ENCODE results near the gene MGA. TPM values are rescaled to one million over a fixed set of nuclear protein-coding genes. Genes with fewer than 3 reads are reported as not detected.
"Not testable (repeated sequence)": the region's sequence is repeated elsewhere in the genome, so short reads cannot be mapped to it uniquely, and the experiment has no call there.

MGA gene
- total and polyA plus RNA-seq, 2 donors (not counting 1 experiment from before 2014, with no cell fraction given): 6.5 to 33.7 TPM

DNA sequence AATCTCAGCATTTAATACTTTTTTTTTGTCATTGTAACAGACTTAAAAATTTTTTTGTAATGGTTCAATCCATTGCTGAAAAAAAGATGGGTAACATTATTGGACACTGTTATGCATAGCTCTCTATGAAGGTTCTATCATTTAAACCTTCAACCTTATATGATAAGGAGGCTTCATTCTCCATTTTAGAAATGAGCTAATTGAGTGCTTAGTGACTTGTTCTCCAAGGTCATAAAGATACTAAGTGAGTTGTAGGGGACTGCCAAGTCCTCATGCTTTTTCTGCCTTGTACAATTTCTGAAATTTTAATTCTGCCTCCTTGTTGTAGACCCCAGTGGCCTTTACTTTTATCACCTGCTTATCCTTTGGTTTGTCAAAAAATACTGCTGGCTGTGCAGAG lies 56.7 kb downstream of the MGA start:
- Histone ChIP-seq H3K36me3 (ENCODE audit: control insufficient read depth, insufficient read depth, low read length) (no peaks in the 10 kb centered on the region), H3K4me2 (ENCODE audit: extremely low read depth, insufficient read depth, low read length) (no peak overlapping the region), H4K20me1 (ENCODE audit: control insufficient read depth, extremely low read depth, insufficient read depth, low read length) (no peaks in the 10 kb centered on the region), H3K9me3 (ENCODE audit: control insufficient read depth, insufficient read depth, low read depth, low read length) (no peaks in the 10 kb centered on the region), H2AFZ (ENCODE audit: low read length) (no peak overlapping the region), H3K9ac (ENCODE audit: insufficient read depth, low read length) (no peak overlapping the region), H3K79me2 (ENCODE audit: control insufficient read depth, insufficient read depth, low read length) (no peaks in the 10 kb centered on the region), H3K27me3 (ENCODE audit: control insufficient read depth, insufficient read depth, low read length) (no peaks in the 10 kb centered on the region), H3K4me3 (replicated peaks in 1 of 4; ENCODE audit: control extremely low read depth in 1 of 4, insufficient read depth in 1 of 4, low read depth in 3 of 4, low read length in 4 of 4) (no peak overlapping the region), H3K4me1 (ENCODE audit: control insufficient read depth, extremely low read depth, insufficient read depth, low read length) (no peaks in the 10 kb centered on the region), H3K27ac (ENCODE audit: insufficient read depth, low read length) (no peak overlapping the region)
- TF ChIP-seq, protein P1, sequence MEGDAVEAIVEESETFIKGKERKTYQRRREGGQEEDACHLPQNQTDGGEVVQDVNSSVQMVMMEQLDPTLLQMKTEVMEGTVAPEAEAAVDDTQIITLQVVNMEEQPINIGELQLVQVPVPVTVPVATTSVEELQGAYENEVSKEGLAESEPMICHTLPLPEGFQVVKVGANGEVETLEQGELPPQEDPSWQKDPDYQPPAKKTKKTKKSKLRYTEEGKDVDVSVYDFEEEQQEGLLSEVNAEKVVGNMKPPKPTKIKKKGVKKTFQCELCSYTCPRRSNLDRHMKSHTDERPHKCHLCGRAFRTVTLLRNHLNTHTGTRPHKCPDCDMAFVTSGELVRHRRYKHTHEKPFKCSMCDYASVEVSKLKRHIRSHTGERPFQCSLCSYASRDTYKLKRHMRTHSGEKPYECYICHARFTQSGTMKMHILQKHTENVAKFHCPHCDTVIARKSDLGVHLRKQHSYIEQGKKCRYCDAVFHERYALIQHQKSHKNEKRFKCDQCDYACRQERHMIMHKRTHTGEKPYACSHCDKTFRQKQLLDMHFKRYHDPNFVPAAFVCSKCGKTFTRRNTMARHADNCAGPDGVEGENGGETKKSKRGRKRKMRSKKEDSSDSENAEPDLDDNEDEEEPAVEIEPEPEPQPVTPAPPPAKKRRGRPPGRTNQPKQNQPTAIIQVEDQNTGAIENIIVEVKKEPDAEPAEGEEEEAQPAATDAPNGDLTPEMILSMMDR (conservative IDR thresholded peaks at IDR 0.05 in 1 of 2, IDR thresholded peaks at IDR 0.05 in 1 of 2; ENCODE audit: low read depth in 1 of 2, low read length in 2 of 2): no peak
- TF ChIP-seq EZH2 (IDR thresholded peaks at IDR 0.05; ENCODE audit: low read length, missing control alignments): no peak
- DNase-seq (ENCODE audit: low read depth in 2 of 2): no peak

DNA sequence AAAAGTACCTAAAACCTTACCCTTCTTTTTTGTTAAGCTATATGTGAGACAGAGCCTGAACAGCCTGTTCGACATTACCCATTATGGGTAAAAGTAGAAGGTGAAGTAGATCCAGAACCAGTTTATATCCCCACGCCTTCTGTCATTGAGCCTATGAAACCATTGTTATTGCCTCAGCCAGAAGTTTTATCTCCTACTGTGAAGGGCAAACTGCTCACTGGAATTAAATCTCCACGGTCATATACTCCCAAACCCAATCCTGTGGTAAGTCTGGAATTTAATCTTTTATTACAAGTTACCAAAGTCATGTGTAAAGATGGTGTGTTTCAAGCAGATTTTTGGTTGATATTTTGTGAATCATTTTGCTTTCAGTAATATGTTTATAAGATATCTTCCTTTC lies 66.9 kb downstream of the MGA start:
- no peaks in the 10 kb centered on the region for H3K9me3 ChIP-seq (ENCODE audit: control insufficient read depth, insufficient read depth, low read depth, low read length)
- DNase-seq (ENCODE audit: low read depth in 2 of 2): peak in 1 of 2 donors; percentile 79
- TF ChIP-seq, protein P1 (conservative IDR thresholded peaks at IDR 0.05 in 1 of 2, IDR thresholded peaks at IDR 0.05 in 1 of 2; ENCODE audit: low read depth in 1 of 2, low read length in 2 of 2): no peak
- TF ChIP-seq EZH2 (IDR thresholded peaks at IDR 0.05; ENCODE audit: low read length, missing control alignments): no peak

DNA sequence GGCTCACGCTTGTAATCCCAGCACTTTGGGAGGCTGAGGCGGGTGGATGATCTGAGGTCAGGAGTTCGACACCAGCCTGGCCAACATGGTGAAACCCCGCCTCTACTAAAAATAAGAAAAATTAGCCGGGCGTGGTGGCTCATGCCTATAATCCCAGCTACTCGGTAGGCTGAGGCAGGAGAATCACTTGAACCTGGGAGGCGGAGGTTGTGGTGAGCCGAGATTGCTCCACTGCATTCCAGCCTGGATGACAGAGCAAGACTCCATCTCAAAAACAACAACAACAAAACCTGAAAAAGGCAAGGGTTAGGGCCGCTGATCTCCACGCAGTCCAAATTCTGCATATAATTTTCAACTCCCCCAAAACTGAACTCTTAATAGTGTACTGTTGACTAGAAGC lies 67.9 kb downstream of the MGA start:
- H3K9me3 ChIP-seq (ENCODE audit: control insufficient read depth, insufficient read depth, low read depth, low read length); H3K4me3 ChIP-seq (replicated peaks in 1 of 4; ENCODE audit: control extremely low read depth in 1 of 4, insufficient read depth in 1 of 4, low read depth in 3 of 4, low read length in 4 of 4); H3K4me2 ChIP-seq (ENCODE audit: extremely low read depth, insufficient read depth, low read length); H3K27me3 ChIP-seq (ENCODE audit: control insufficient read depth, insufficient read depth, low read length); H3K9ac ChIP-seq (ENCODE audit: insufficient read depth, low read length); H3K27ac ChIP-seq (ENCODE audit: insufficient read depth, low read length); H3K36me3 ChIP-seq (ENCODE audit: control insufficient read depth, insufficient read depth, low read length); H4K20me1 ChIP-seq (ENCODE audit: control insufficient read depth, extremely low read depth, insufficient read depth, low read length); H3K4me1 ChIP-seq (ENCODE audit: control insufficient read depth, extremely low read depth, insufficient read depth, low read length); H2AFZ ChIP-seq (ENCODE audit: low read length); H3K79me2 ChIP-seq (ENCODE audit: control insufficient read depth, insufficient read depth, low read length): not testable (repeated sequence)
- peak in 1 of 2 donors; percentile 6 for DNase-seq (ENCODE audit: low read depth in 2 of 2)

More for the DNA sequence above, 66.9 kb downstream of the MGA start:
- no peaks in the 10 kb centered on the region for H3K27me3 ChIP-seq (ENCODE audit: control insufficient read depth, insufficient read depth, low read length)
- no peak overlapping the region for H3K9ac ChIP-seq (ENCODE audit: insufficient read depth, low read length)
- no peaks in the 10 kb centered on the region for H3K79me2 ChIP-seq (ENCODE audit: control insufficient read depth, insufficient read depth, low read length)
- no peak overlapping the region for H3K4me2 ChIP-seq (ENCODE audit: extremely low read depth, insufficient read depth, low read length)
- no peaks in the 10 kb centered on the region for H3K4me1 ChIP-seq (ENCODE audit: control insufficient read depth, extremely low read depth, insufficient read depth, low read length)
- no peak overlapping the region for H3K27ac ChIP-seq (ENCODE audit: insufficient read depth, low read length)
- no peaks in the 10 kb centered on the region for H4K20me1 ChIP-seq (ENCODE audit: control insufficient read depth, extremely low read depth, insufficient read depth, low read length)
- H3K36me3 ChIP-seq (ENCODE audit: control insufficient read depth, insufficient read depth, low read length): no peaks in the 10 kb centered on the region
- H3K4me3 ChIP-seq (replicated peaks in 1 of 4; ENCODE audit: control extremely low read depth in 1 of 4, insufficient read depth in 1 of 4, low read depth in 3 of 4, low read length in 4 of 4): no peak overlapping the region
- H2AFZ ChIP-seq (ENCODE audit: low read length): no peak overlapping the region
